ENCODE data around the gene TNFSF13. TPM values are rescaled to one million over a fixed set of nuclear protein-coding genes. Genes with fewer than 3 reads are reported as not detected.

TNFSF13 gene
- total RNA-seq, 1 experiment from 2014 or later: 0.94 TPM

GRCh38 chr17:7553356-7553755, 5.2 kb upstream of the TNFSF13 start:
- DNase-seq: no peak
- Histone ChIP-seq H2BK120ac (ENCODE audit: low read depth, low read length, poor library complexity, severe bottlenecking) (no peak overlapping the region), H2BK20ac (ENCODE audit: low read depth, low read length, poor library complexity, severe bottlenecking) (no peak overlapping the region), H3K9me3 (ENCODE audit: control insufficient read depth, low read depth, low read length) (no peaks in the 10 kb centered on the region), H3K79me1 (ENCODE audit: insufficient read depth, low read depth, low read length, poor library complexity, severe bottlenecking) (no peaks in the 10 kb centered on the region), H2BK5ac (ENCODE audit: insufficient read length, low read length) (no peak overlapping the region), H3K79me2 (ENCODE audit: insufficient read depth, low read length) (no peaks in the 10 kb centered on the region), H4K8ac (replicated peaks; ENCODE audit: insufficient read length, low read depth, low read length) (no peak overlapping the region), H3K4me1 (ENCODE audit: insufficient read depth, low read length) (0 out of 2 replicates have a peak, but pooled peaks cover 2% of the 10 kb centered on the region), H2AK5ac (ENCODE audit: insufficient read length, low read length) (no peak overlapping the region), H3K9ac (ENCODE audit: extremely low read depth, insufficient read length, low read length) (no peak overlapping the region), H3K4me2 (ENCODE audit: insufficient read depth, insufficient read length, low read length) (no peak overlapping the region), H3T11ph (ENCODE audit: low read length) (no peak overlapping the region), H3K18ac (ENCODE audit: insufficient read length, low read depth, low read length) (no peak overlapping the region), H2AFZ (ENCODE audit: low read length) (no peak overlapping the region), H3K23me2 (ENCODE audit: insufficient read length, low read depth, low read length, poor library complexity, severe bottlenecking) (peaks cover 8% of the 10 kb centered on the region), H2BK15ac (ENCODE audit: low read depth, low read length) (no peak overlapping the region), H3K23ac (ENCODE audit: insufficient read length, low read depth, low read length) (no peak overlapping the region), H3K56ac (ENCODE audit: insufficient read length, low read depth, low read length) (no peak overlapping the region), H3K14ac (ENCODE audit: insufficient read depth, low read length) (no peak overlapping the region), H2BK12ac (ENCODE audit: insufficient read length, low read depth, low read length) (no peak overlapping the region), H3K27ac (ENCODE audit: insufficient read length, low read depth, low read length) (no peak overlapping the region), H3K4ac (ENCODE audit: low read depth, low read length) (no peak overlapping the region), H4K20me1 (ENCODE audit: control insufficient read depth, insufficient read depth, insufficient read length) (no peaks in the 10 kb centered on the region), H3K27me3 (ENCODE audit: insufficient read depth, low read length) (no peaks in the 10 kb centered on the region), H4K91ac (ENCODE audit: insufficient read length, low read depth, low read length) (no peak overlapping the region), H4K5ac (ENCODE audit: insufficient read length, low read depth, low read length) (no peak overlapping the region)
- Mint-ChIP-seq H3K9me3 (no peaks in the 10 kb centered on the region), H3K4me3 (no peak overlapping the region), H3K4me1 (peaks cover 13 to 33% of the 10 kb centered on the region in 2 experiments), H3K27ac (no peak overlapping the region), H3K27me3 (ENCODE audit: low read depth) (peaks cover 17% of the 10 kb centered on the region), H3K36me3 (ENCODE audit: insufficient read depth in 1 of 3, low read depth in 3 of 3) (no peaks in the 10 kb centered on the region)
- no peak for TF ChIP-seq CTCF (conservative IDR thresholded peaks at IDR 0.05)
- WGBS (ENCODE audit: extremely low coverage, insufficient read length, low lambda C conversion rate): no CpG with 5 or more reads among the region's 1 CpG
